HG02759 (cell line): Measurements from ENCODE around the gene SYT8.
"Not testable (repeated sequence)": the region's sequence is repeated elsewhere in the genome, so short reads cannot be mapped to it uniquely, and the experiment has no call there.

ENCODE experiments used
- ATAC-seq: cut with Tn5 transposase; IDR thresholded peaks from one replicate; pipeline ENCODE4 v1.9.1; 2021; ENCODE audit warnings: mild to moderate bottlenecking, moderate library complexity; ENCODE audit not compliant: unreplicated experiment

Gene SYT8

GRCh38 chr11:1883346-1884302, 48.8 kb downstream of the SYT8 start:
- no peak for ATAC-seq

DNA sequence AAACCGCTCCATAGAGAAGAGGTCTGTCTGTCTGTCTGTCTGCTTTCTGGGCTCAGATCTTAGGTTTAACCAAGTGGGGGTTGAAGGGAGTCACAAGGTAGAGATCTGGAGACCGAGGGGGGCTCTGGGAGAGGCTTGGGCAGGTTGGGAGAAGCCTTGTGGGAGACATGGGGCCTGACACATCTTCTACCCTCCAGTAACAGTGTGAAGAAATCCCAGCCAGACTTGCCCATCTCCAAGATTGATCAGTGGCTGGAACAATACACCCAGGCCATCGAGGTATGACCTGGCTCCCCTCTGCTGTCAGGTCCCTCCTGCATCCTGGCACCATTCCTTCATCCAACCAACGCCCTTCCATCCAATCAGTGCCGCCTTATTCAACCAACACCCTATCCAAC, 49.5 kb downstream of the SYT8 start:
- ATAC-seq, result no peak

DNA sequence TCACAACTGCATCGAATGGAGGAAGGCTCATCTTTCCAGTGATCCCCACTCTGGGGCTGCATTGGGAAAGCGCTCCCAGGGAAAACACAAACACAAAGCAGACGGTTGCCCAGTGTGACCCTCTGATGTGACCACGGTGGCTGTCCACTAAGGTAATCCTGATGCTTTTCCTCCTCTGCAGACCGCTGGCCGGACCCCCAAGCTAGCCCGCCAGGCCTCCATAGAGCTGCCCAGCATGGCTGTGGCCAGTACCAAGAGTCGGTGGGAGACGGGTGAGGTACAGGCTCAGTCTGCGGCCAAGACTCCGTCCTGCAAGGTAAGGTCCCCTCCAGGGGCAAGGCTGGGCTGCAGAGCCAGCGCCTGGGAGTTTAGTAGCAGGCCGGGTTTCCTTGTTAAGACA, 51.8 kb downstream of the SYT8 start:
- not testable (repeated sequence) for ATAC-seq
